ENCODE results near the gene MYO1F. TPM values are rescaled to one million over a fixed set of nuclear protein-coding genes. Genes with fewer than 3 reads are reported as not detected.

The MYO1F gene
- total and polyA plus RNA-seq, 2 of the 13 experiments (the other 11 are each of a cell fraction or from before 2014, with no cell fraction given): 0.09 to 0.13 TPM

- no peak for DNase-seq (ENCODE audit: low spot score)
- H3K79me2 ChIP-seq (ENCODE audit: insufficient read depth, low read length): no peaks in the 10 kb centered on the region
- H2AFZ ChIP-seq (ENCODE audit: low read length): no peak overlapping the region
- no peak overlapping the region for H3K4me2 ChIP-seq (ENCODE audit: low read depth, low read length)
- ChIA-PET POLR2A (no interaction called here), CTCF (ENCODE audit: low intra/inter-chr PET ratio, low total read pairs) (no interaction called here)
- H3K27me3 ChIP-seq (ENCODE audit: control insufficient read depth in 1 of 2, insufficient read depth in 2 of 2, low read length in 2 of 2): peaks cover 0 to 12% of the 10 kb centered on the region in 2 experiments; a peak in 3 of 5 replicates
- ATAC-seq: no peak
- TF ChIP-seq ZNF367 (CRISPR knock-in tag; IDR thresholded peaks at IDR 0.05; ENCODE audit: borderline replicate concordance) (no peak), ZNF362 (CRISPR knock-in tag; IDR thresholded peaks at IDR 0.05; ENCODE audit: borderline replicate concordance) (no peak), ZNF274 (CRISPR knock-in tag; IDR thresholded peaks at IDR 0.05) (no peak), ZBTB21 (CRISPR knock-in tag; IDR thresholded peaks at IDR 0.05) (no peak), POLR2AphosphoS5 (IDR thresholded peaks at IDR 0.05; ENCODE audit: low read depth, low read length) (no peak), FOXC1 (CRISPR knock-in tag; IDR thresholded peaks at IDR 0.05; ENCODE audit: borderline replicate concordance) (no peak), ZNF773 (CRISPR knock-in tag; IDR thresholded peaks at IDR 0.05; ENCODE audit: borderline replicate concordance) (no peak), KLF11 (CRISPR knock-in tag; IDR thresholded peaks at IDR 0.05) (no peak), ARNTL (CRISPR knock-in tag; IDR thresholded peaks at IDR 0.05) (no peak), TMF1 (CRISPR knock-in tag; IDR thresholded peaks at IDR 0.05; ENCODE audit: low read depth) (no peak)
- TF ChIP-seq, protein P1, sequence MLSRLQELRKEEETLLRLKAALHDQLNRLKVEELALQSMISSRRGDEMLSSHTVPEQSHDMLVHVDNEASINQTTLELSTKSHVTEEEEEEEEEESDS (CRISPR knock-in tag; IDR thresholded peaks at IDR 0.05; ENCODE audit: borderline replicate concordance): no peak
- FAIRE-seq: no peak
- 0 out of 2 replicates have a peak, but pooled peaks cover 4% of the 10 kb centered on the region for H3K4me1 ChIP-seq (ENCODE audit: insufficient read depth, low read length)
- 58% methylated on average over 7 of the region's 7 CpGs for WGBS (ENCODE audit: low lambda C conversion rate)
- H3K9ac ChIP-seq (ENCODE audit: insufficient read depth, low read depth, low read length): no peak overlapping the region
- H3K9me3 ChIP-seq (ENCODE audit: low read length): no peaks in the 10 kb centered on the region
- H3K4me3 ChIP-seq (replicated peaks in 1 of 3; ENCODE audit: insufficient read depth in 1 of 3, low read depth in 2 of 3, low read length in 3 of 3): no peak overlapping the region
- BruUV-seq (replicated peaks): no TSS peak
- intact Hi-C loops (cut with micrococcal nuclease; ENCODE audit: unreplicated experiment): loop anchor here (10.0 kb wide), 1 partner anchor 49 kb away; no protein-coding TSS in a partner anchor
- no peaks in the 10 kb centered on the region for H4K20me1 ChIP-seq (ENCODE audit: insufficient read depth, low read length)
- no peak overlapping the region for H3K27ac ChIP-seq (ENCODE audit: extremely low read length, insufficient read depth, low read length)
- no peaks in the 10 kb centered on the region for H3K36me3 ChIP-seq (replicated peaks in 1 of 2; ENCODE audit: control insufficient read depth in 1 of 2, insufficient read depth in 2 of 2, low read length in 2 of 2)
- in situ Hi-C loops (cut with HindIII; ENCODE audit: extremely low pct_ligation_motif_present, low pct_unique_long_range_greater_than_20kb): no loop called here
Measured at GRCh38 chr19:8573316-8573715, 3.9 kb downstream of the MYO1F start.

Measured in HepG2 (cell line).